GM13976 (cell line): ENCODE data around the gene PROB1.

ENCODE experiments used
- DNase-seq: peaks from one replicate; pipeline ENCODE4 v3.0.0; 2012; ENCODE audit warnings: low spot score
- in situ Hi-C: fragments of 300-500 bp; cut with MboI; formaldehyde crosslinking; loops from one replicate; pipeline ENCODE4 v1.12.0; 2022; ENCODE audit warnings: low sequenced_read_pairs, mixed read lengths, inconsistent platforms; ENCODE audit not compliant: unreplicated experiment
- TF ChIP-seq, protein P1 (sequence below): IDR thresholded peaks from 2 replicates; pipeline ENCODE4 v1.5.1; 2012; ENCODE audit warnings: borderline replicate concordance, mild to moderate bottlenecking; ENCODE audit not compliant: insufficient read depth; ENCODE audit errors: extremely low read depth, missing control alignments, control extremely low read depth

PROB1 gene

DNA sequence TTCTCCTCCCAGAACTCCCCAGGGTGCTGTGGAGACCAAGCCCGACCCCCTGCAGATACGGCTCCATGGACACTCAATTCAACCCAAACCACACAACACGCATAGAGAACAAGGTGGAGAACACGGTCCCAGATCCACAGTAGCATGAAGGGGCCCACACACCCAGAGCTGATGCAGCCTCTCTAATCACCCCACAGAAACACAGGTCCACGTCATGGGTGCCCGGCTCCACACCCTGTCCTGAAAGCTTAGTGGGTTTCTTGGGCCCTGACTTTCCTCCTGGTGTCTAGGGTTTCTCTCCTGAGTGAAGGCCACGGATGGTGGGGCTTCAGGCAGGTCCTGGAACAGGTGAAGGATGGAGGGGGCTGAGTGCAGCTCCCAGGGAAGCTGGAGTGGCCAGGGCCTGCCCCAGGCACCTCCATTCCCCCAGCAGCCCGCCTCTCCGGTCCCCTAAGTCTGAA is 10.3 kb downstream of the PROB1 start:
- TF ChIP-seq, protein P1, sequence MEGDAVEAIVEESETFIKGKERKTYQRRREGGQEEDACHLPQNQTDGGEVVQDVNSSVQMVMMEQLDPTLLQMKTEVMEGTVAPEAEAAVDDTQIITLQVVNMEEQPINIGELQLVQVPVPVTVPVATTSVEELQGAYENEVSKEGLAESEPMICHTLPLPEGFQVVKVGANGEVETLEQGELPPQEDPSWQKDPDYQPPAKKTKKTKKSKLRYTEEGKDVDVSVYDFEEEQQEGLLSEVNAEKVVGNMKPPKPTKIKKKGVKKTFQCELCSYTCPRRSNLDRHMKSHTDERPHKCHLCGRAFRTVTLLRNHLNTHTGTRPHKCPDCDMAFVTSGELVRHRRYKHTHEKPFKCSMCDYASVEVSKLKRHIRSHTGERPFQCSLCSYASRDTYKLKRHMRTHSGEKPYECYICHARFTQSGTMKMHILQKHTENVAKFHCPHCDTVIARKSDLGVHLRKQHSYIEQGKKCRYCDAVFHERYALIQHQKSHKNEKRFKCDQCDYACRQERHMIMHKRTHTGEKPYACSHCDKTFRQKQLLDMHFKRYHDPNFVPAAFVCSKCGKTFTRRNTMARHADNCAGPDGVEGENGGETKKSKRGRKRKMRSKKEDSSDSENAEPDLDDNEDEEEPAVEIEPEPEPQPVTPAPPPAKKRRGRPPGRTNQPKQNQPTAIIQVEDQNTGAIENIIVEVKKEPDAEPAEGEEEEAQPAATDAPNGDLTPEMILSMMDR = no peak
- in situ Hi-C loops = no loop called here
- DNase-seq = no peak

DNA sequence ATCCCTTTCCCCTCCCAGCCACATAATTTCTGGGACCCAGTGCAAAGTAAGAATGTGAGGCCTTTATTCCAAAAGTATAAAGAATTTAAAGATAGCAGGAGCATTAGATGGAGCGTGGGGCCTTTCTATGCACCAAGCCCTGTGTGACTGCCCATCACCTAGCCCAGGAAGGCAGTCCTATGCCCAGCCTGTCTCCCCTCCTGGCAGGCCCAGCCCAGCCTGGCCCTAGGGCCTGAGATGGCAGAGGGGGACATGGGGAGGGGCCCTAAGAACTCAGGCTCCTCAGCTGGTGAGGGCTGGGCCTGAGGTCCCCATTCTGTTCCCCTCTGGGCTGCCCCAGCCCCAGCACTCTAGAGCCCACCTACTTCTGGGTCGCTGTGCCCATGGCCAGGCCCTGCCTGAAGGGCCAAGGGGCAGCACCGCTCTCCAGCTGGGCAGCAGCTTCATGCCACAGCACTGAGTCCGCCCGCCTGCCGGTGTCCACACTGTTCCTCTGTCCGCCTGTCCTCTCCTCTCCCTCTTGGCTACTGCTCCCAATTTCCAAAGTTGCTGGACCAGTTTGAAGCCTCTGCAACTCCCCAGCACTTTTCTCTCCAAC is 10.8 kb downstream of the PROB1 start:
- TF ChIP-seq, protein P1 = no peak
- no peak for DNase-seq
- in situ Hi-C loops = no loop called here

DNA sequence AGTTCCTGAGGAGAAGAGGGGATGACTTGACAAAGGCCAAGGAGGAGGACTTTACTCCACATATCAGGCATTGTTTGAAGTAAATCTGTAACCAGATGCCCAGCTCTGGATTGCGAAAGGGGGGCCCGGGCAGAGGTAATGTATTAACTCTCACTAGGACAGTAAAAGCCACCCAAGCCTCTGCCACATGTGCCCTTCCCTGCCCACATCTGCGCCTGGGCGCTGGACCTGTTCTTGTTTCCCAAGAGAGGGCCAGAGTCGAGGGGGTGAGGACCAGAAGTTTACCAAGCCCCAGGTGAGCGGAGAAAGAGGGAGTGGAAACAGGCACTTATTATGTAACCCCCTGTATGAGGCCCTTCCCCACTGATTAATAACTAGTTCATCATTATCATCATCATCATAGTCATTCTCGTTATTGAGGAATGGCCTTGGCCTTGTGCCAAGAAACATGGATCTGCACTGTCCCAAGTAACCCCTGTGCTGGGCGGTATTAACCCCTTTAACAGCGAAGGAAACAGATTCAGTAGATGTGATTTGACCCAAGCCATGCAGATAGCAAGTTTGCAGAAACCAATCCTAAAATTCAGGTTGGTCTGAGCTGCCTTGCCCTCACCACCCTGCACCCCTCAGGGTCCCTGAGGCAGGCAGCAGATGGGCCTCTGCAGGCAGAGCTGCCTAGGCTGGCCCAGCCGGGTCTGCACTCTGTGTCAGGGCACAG is 11.5 kb downstream of the PROB1 start, which contains the start of gene SLC23A1:
SLC23A1 (minus strand) TSS at position 23 of the 718 bp plus-strand sequence. CDS start 44 bp downstream, outside the sequence.
- no peak for DNase-seq
- TF ChIP-seq, protein P1 = no peak
- in situ Hi-C loops = no loop called here

DNA sequence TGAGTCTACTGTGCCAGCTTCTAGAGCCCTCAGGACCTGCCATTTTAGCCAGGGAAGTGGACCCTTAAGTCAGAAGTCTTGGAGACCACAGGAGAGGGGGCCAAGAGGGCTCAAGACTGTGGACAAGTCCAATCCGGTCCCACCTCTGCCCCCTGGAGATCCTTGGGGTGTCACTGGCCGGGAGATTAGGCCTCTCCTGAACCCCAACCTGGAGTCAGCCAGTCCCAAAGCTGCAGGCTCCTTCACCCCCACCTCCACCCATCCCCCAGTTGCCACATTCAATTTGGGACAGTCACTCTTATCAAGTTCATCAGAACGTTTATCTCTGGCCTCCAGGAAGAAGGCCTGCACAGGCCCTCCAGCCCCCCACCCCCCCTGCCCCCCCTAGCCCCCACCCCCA is 12.1 kb downstream of the PROB1 start:
- in situ Hi-C loops = no loop called here
- TF ChIP-seq, protein P1 = no peak
- DNase-seq = no peak

DNA sequence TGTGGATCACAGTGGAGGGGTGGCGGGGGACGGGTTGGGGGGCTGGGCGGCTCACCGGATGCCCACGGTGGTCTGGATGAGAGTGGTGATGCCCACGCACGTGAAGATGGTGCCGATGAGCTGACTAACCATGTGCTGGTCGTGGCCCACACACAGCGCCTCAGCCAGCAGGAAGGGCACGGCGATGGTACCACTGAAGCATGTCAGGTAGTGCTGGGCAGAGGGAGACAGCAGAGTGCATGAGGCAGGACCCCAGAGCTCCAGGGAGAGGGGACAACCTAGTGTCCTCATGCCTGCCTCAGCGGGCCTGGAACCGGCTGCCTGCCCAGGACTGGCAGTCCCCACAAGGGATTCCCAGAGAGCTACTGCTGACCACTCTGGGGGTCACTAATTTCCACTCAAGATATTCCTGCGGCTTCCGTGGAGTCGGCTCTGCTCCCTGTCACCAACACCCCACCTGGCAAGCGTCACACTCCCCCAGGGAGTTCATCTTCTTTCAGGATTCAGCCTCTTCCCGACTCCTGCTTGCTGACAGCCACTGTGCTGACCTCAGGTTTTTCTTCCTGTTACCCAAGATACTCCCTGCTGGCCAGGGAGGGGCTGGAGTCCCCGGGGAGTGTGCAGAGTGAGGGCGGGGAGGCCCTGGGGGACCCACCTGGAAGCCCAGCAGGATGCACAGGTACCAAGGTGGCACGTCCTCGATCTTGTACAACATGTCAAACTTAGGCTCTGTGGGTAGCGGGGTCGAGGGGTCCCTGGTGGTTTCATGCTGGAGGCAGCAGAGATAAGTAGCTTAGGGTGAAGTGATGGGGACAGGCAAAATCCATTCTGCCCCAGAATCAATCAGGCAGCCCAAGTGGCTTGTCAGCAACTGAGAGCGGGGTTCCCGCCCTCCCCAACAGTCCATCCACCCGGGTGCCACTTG is 12.8 kb downstream of the PROB1 start:
- TF ChIP-seq, protein P1 = no peak
- DNase-seq = peak; percentile 37
- in situ Hi-C loops = no loop called here
